ENCODE results near the gene DLAT. TPM values are rescaled to one million over a fixed set of nuclear protein-coding genes. Genes with fewer than 3 reads are reported as not detected.

DLAT gene
- total RNA-seq, result 10 to 100 TPM; 17.5 to 22.9 (median 19.2) TPM
- polyA plus RNA-seq, result 10 to 100 TPM in 2 of 3 donors, 1 to 10 TPM in 1; 8.1 to 13.0 (median 10.2) TPM
- long read RNA-seq, donor 1, partial matches to known transcripts, result 5 of 5 reads
- long read RNA-seq, donor 1, other reads (novel, unspliced or antisense), result 0 of 5 reads
- long read RNA-seq, donor 2, full-length matches to known transcripts, result 2 of 7 reads
- long read RNA-seq, donor 2, partial matches to known transcripts, result 5 of 7 reads
- long read RNA-seq, donor 2, other reads (novel, unspliced or antisense), result 0 of 7 reads

GRCh38 chr11:112024773-112025678 is at the start of gene DLAT:
Gene DLAT (plus strand): TSS chr11:112025408. CDS start chr11:112025473, 65 bp downstream.
- H3K27me3 ChIP-seq (replicated peaks in 1 of 7), result no peaks in the 10 kb centered on the region
- H3K36me3 ChIP-seq, result peaks cover 0 to 23% (median 20%) of the 10 kb centered on the region in 6 donors
- H3K9me3 ChIP-seq, result no peaks in the 10 kb centered on the region
- 0 to 1% (median 0%) methylated on average over 66 to 71 of the region's 71 CpGs for WGBS, 5 donors
- TF ChIP-seq POLR2A (IDR thresholded peaks at IDR 0.05), result peak in 1 of 3 donors; percentile 54
- TF ChIP-seq POLR2AphosphoS5 (IDR thresholded peaks at IDR 0.05), result peak; percentile 86 to 90 (median 88)
- TF ChIP-seq CTCF (IDR thresholded peaks at IDR 0.05 in 8 of 11, conservative IDR thresholded peaks at IDR 0.05 in 3 of 11), result peak in 1 of 11 experiments; percentile 14
- peak within 1 kb of the TSS; percentile 58 to 88 (median 82) for H3K4me3 ChIP-seq
- H3K27ac ChIP-seq, result peak within 1 kb of the TSS; percentile 69 to 94 (median 92)
- intact Hi-C loops (cut with DNase I; ENCODE audit: low total_unique reads), result loop anchor here (5.0 kb wide), 1 partner anchor 62 kb away; the partner anchor contains the start of genes SDHD and TIMM8B
- peak; percentile 96 for DNase-seq
- H3K4me1 ChIP-seq, result peaks cover 8 to 30% (median 22%) of the 10 kb centered on the region in 6 donors

DNA sequence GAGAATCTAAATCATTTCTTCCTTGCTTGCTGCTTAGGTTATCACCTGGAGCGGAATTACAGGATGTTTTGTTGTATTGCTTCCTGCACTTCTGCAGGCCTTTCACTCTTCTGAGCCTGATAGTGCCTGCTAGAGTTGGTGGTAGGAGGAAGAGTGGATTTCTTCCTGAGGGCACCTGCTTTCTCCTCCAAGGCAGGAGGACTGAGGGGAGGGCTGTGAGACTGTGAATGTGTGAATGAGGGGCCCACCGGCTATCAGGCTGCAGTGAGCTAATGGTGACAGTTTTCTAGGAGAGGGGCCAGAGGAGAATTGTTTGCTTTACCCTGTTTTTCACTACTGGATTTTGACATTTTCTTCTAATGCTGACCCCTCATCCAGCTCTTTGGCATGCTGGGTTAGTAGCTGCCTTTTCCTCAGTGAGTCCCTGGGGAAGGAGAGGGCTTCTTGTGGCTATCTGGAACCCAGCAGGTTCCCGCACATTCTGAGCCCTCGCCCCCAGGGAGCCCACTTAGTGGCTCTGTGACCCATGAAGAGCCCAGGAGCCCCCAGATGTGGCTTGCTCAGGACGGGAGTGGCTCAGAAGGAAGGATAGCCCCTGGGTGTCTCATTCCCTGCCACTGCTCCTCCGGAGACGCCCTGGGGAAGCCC is 49.0 kb upstream of the DLAT start:
- Histone ChIP-seq H3K27me3 (replicated peaks in 1 of 7) (peaks cover 0 to 44% (median 9%) of the 10 kb centered on the region in 7 donors), H3K9me3 (no peaks in the 10 kb centered on the region), H3K36me3 (no peaks in the 10 kb centered on the region), H3K27ac (peak overlapping the region in 6 of 8 donors; percentile 9 to 65 (median 42)), H3K4me3 (peak overlapping the region in 1 of 8 donors; percentile 71), H3K4me1 (peaks cover 5 to 42% (median 25%) of the 10 kb centered on the region in 6 donors)
- no peak for DNase-seq
- WGBS, 5 donors, result 81 to 92% (median 85%) methylated on average over 7 of the region's 7 CpGs
- no peak for TF ChIP-seq CTCF (IDR thresholded peaks at IDR 0.05 in 8 of 11, conservative IDR thresholded peaks at IDR 0.05 in 3 of 11)
- intact Hi-C loops (cut with DNase I; ENCODE audit: low total_unique reads), result no loop called here

- DNase-seq, result no peak
- peak overlapping the region in 6 of 8 donors; percentile 9 to 65 (median 42) for H3K27ac ChIP-seq
- H3K36me3 ChIP-seq, result no peaks in the 10 kb centered on the region
- TF ChIP-seq CTCF (IDR thresholded peaks at IDR 0.05 in 8 of 11, conservative IDR thresholded peaks at IDR 0.05 in 3 of 11) (no peak), POLR2AphosphoS5 (IDR thresholded peaks at IDR 0.05) (no peak), POLR2A (IDR thresholded peaks at IDR 0.05) (no peak)
- H3K4me1 ChIP-seq, result peaks cover 5 to 42% (median 25%) of the 10 kb centered on the region in 6 donors
- WGBS, 5 donors, result 44 to 67% (median 51%) methylated on average over 20 to 21 of the region's 21 CpGs
- H3K27me3 ChIP-seq (replicated peaks in 1 of 7), result peaks cover 0 to 44% (median 9%) of the 10 kb centered on the region in 7 donors
- H3K9me3 ChIP-seq, result no peaks in the 10 kb centered on the region
- intact Hi-C loops (cut with DNase I; ENCODE audit: low total_unique reads), result no loop called here
- peak overlapping the region in 6 of 8 donors; percentile 39 to 71 (median 50) for H3K4me3 ChIP-seq
These were observed 48.5 kb upstream of the DLAT start for GRCh38 chr11:111976767-111977145.
